ENCODE results near the gene VPS35L.
A peak's percentile ranks its signal among the peaks of the same experiment; 100 is the strongest.
"Not testable (repeated sequence)": the region's sequence is repeated elsewhere in the genome, so short reads cannot be mapped to it uniquely, and the experiment has no call there.

Gene VPS35L

GRCh38 chr16:19540241-19540970, 15.1 kb upstream of the VPS35L start:
- no peak for DNase-seq

- no peak for DNase-seq
These were observed 13.2 kb upstream of the VPS35L start for GRCh38 chr16:19542138-19542821.

GRCh38 chr16:19543278-19543996, 12.1 kb upstream of the VPS35L start:
- DNase-seq: not testable (repeated sequence)

GRCh38 chr16:19548144-19548543, 7.4 kb upstream of the VPS35L start:
- no peak for DNase-seq

- no peak for DNase-seq
These were observed 5.8 kb upstream of the VPS35L start for GRCh38 chr16:19549673-19550072.

GRCh38 chr16:19555938-19556771, 652 bp downstream of the VPS35L start:
- peak; percentile 62 for DNase-seq

- peak; percentile 63 for DNase-seq
These were observed 3.9 kb downstream of the VPS35L start for GRCh38 chr16:19559242-19559910.

GRCh38 chr16:19560078-19560477, 4.6 kb downstream of the VPS35L start:
- no peak for DNase-seq

GRCh38 chr16:19563377-19563776, 7.9 kb downstream of the VPS35L start:
- DNase-seq: no peak

GRCh38 chr16:19566362-19566761, 10.9 kb downstream of the VPS35L start:
- no peak for DNase-seq

- DNase-seq: no peak
These were observed 12.1 kb downstream of the VPS35L start for GRCh38 chr16:19567560-19567959.

- no peak for DNase-seq
These were observed 18.5 kb downstream of the VPS35L start for GRCh38 chr16:19573997-19574396.

GRCh38 chr16:19574615-19575014, 19.1 kb downstream of the VPS35L start:
- no peak for DNase-seq

- DNase-seq: no peak
These were observed 23.0 kb downstream of the VPS35L start for GRCh38 chr16:19578378-19578971.

- DNase-seq: no peak
These were observed 26.7 kb downstream of the VPS35L start for GRCh38 chr16:19582050-19582831.

GRCh38 chr16:19583665-19584300, 28.3 kb downstream of the VPS35L start:
- peak; percentile 66 for DNase-seq

GRCh38 chr16:19588661-19589060, 33.2 kb downstream of the VPS35L start:
- no peak for DNase-seq

- DNase-seq: no peak
These were observed 33.6 kb downstream of the VPS35L start for GRCh38 chr16:19589106-19589505.

- no peak for DNase-seq
These were observed 34.3 kb downstream of the VPS35L start for GRCh38 chr16:19589771-19590302.

GRCh38 chr16:19595043-19595767, 39.7 kb downstream of the VPS35L start:
- DNase-seq: no peak

All from OCI-M1 (cell line).